Keratinocyte (primary cell): ENCODE results near the gene SLC3A2.

ENCODE experiments used
- EZH2 ChIP-seq: IDR thresholded peaks from one replicate; pipeline ENCODE4 v1.6.1; 2012; ENCODE audit warnings: inconsistent platforms, mild to moderate bottlenecking, low read length, moderate library complexity
- TF ChIP-seq, protein P1 (sequence below), 3 experiments: IDR thresholded peaks in 1 of 3; conservative IDR thresholded peaks in 1 of 3; optimal IDR thresholded peaks in 1 of 3; 2 replicates in 2 of 3; 3 replicates in 1 of 3; pipeline versions ENCODE3 to v1.5.1; 2011; ENCODE audit warnings: low read length in 3 of 3, mild to moderate bottlenecking in 3 of 3, moderate library complexity in 2 of 3, control low read depth in 1 of 3, inconsistent platforms in 1 of 3; ENCODE audit not compliant: insufficient read depth in 2 of 3; ENCODE audit errors: extremely low read depth in 1 of 3

DNA sequence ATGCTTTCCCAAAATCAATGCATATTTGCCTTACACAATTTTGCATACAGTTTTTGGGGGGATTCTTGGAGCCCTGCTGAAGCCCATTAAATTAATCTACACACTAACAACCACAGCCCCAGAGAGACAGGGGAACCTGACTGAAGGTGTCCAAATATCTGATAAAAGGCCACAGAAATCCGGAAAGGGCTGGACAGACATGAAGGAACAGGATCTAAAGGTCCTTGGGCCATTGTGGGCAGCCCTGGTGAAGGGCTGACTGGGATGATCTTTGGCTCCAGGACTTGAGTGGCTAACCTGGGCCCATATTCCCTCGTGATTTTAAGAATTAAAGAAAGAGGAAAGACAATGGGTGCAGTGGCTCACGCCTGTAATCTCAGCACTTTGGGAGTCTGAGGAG is 34.5 kb upstream of the SLC3A2 start:
- TF ChIP-seq, protein P1, sequence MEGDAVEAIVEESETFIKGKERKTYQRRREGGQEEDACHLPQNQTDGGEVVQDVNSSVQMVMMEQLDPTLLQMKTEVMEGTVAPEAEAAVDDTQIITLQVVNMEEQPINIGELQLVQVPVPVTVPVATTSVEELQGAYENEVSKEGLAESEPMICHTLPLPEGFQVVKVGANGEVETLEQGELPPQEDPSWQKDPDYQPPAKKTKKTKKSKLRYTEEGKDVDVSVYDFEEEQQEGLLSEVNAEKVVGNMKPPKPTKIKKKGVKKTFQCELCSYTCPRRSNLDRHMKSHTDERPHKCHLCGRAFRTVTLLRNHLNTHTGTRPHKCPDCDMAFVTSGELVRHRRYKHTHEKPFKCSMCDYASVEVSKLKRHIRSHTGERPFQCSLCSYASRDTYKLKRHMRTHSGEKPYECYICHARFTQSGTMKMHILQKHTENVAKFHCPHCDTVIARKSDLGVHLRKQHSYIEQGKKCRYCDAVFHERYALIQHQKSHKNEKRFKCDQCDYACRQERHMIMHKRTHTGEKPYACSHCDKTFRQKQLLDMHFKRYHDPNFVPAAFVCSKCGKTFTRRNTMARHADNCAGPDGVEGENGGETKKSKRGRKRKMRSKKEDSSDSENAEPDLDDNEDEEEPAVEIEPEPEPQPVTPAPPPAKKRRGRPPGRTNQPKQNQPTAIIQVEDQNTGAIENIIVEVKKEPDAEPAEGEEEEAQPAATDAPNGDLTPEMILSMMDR (optimal IDR thresholded peaks at IDR 0.05 in 1 of 3, IDR thresholded peaks at IDR 0.05 in 1 of 3, conservative IDR thresholded peaks at IDR 0.05 in 1 of 3; ENCODE audit: extremely low read depth in 1 of 3, insufficient read depth in 2 of 3, low read length in 3 of 3), result no peak
- TF ChIP-seq EZH2, result no peak
